Heart left ventricle (tissue), 16 donors: ENCODE results near the gene RAP2C. TPM values are rescaled to one million over a fixed set of nuclear protein-coding genes. Genes with fewer than 3 reads are reported as not detected.

Experiments used
- ATAC-seq, 4 donors: fragments of 200-7000 bp; cut with Tn5 transposase; one replicate each; pipeline ENCODE4 v1.9.1; 2020 to 2022; ENCODE audit warnings: moderate library complexity in 4 of 4, mild to moderate bottlenecking in 3 of 4, moderate number of reproducible peaks in 1 of 4
- DNase-seq, 5 donors: peaks; one replicate each; pipeline ENCODE4 v3.0.0-alpha.2; 2020
- H3K27ac ChIP-seq, 12 donors: fragments of 200-600 bp; sonication (generic) in 4 of 12; one replicate each; pipeline versions ENCODE4 v1.5.0 to v1.8.0; 2016 to 2022; ENCODE audit warnings: mild to moderate bottlenecking in 2 of 12
- H3K27me3 ChIP-seq, 9 donors: fragments of 200-600 bp; sonication (generic) in 2 of 9; one replicate each; pipeline versions ENCODE4 v1.5.1 to v1.8.0; 2016 to 2022; ENCODE audit warnings: mild to moderate bottlenecking in 3 of 9
- H3K36me3 ChIP-seq, 9 donors: fragments of 200-600 bp; sonication (generic) in 2 of 9; one replicate each; pipeline versions ENCODE4 v1.5.0 to v1.8.0; 2018 to 2022; ENCODE audit warnings: mild to moderate bottlenecking in 2 of 9
- H3K4me1 ChIP-seq, 12 donors: fragments of 200-600 bp; sonication (generic) in 4 of 12; one replicate each; pipeline versions ENCODE4 v1.5.0 to v1.8.0; 2016 to 2022; ENCODE audit warnings: mild to moderate bottlenecking in 3 of 12
- H3K4me3 ChIP-seq, 12 donors: fragments of 200-600 bp; sonication (generic) in 4 of 12; one replicate each; pipeline versions ENCODE4 v1.5.0 to v1.8.0; 2017 to 2022; ENCODE audit warnings: mild to moderate bottlenecking in 9 of 12, moderate library complexity in 4 of 12
- H3K9me3 ChIP-seq, 12 donors: fragments of 200-600 bp; sonication (generic) in 4 of 12; one replicate each; pipeline versions ENCODE4 v1.5.0 to v1.8.0; 2016 to 2022; ENCODE audit warnings: mild to moderate bottlenecking in 1 of 12
- POLR2A ChIP-seq, 2 donors: fragments of 450-650 bp; IDR thresholded peaks; one replicate each; pipeline ENCODE4 v1.6.1; 2017; ENCODE audit warnings: antibody characterized with exemption in 2 of 2, mild to moderate bottlenecking in 2 of 2, moderate library complexity in 2 of 2
- WGBS, 4 donors: extraction: QIAGEN DNeasy Blood & Tissue Kit in 2 of 4; methylation state at CpG; one replicate each; pipeline versions ENCODE4 v1.1.5 to v1.1.7; 2013 to 2018; 5-methylcytosine and 5-hydroxymethylcytosine counted together
- intact Hi-C, 10 donors: fragments of 100-400 bp; cut with DNase I; formaldehyde crosslinking; loops; one replicate each; pipeline versions ENCODE4 v1.11.1 to v1.14.2; 2022
- polyA plus RNA-seq, 2 donors: library from polyadenylated mRNA; stranded (reverse); fragments of 200-250 nt; gene quantifications; one replicate each; pipeline ENCODE4 v1.2.3, GENCODE V29; 2013
- total RNA-seq, 9 donors: library from RNA; depleted of rRNA in 2 of 9; stranded (reverse); fragments of >200 nt in 2 of 9; fragmentation: NEBNext Ultra II Directional in 3 of 9; extraction: Animal tissue kit (Norgen Biotek cat#: 25700) in 3 of 9; gene quantifications; one replicate each; pipeline versions ENCODE4 v1.1.0 to v1.2.4, GENCODE V29; 2016 to 2023
- TF ChIP-seq, protein P1 (sequence below), 12 donors: fragments of 200-600 bp; sonication (generic) in 4 of 12; IDR thresholded peaks; one replicate each; pipeline versions ENCODE4 v1.5.0 to v1.8.0; 2018 to 2022; ENCODE audit warnings: antibody characterized with exemption in 12 of 12, mild to moderate bottlenecking in 5 of 12
- donor health status: ischemic (EF 13 %, LVEDD 7.1; RV severe dilation, severe dysfunction).
- donor health status: healthy with polysubstance abuse.
- donor health status: DM: no; HTN: yes; CAD: no.
- donor health status: DM: no; HTN: no; CAD: no.
- donor health status: ischemic (EF 25% LVEDD 6.9; RV normal size, moderate dysfunction).
- donor health status: ischemic (EF 25% LVEDD 5.7; RV mildly dilated, moderate dysfunction).
- donor health status: healthy.
- donor health status: DM: yes; HTN: yes; CAD: no.
- donor health status: ischemic (EF 35%, LVEDD 5.7; RV mildly dilated, moderate dysfunction).
- donor health status: nonischemic (EF 11% LVEDD 7.7; RV severe dilation, severe dysfunction).
- donor health status: DM: yes; HTN: yes; CAD: no.
- donor health status: PGD.
- donor health status: ischemic (EF 29% LVEDD 5.4; RV normal size, mild dysfunction).
- donor health status: nonischemic (EF 23%, LVEDD 6.1; RV moderate dilation, normal function).

RAP2C gene
- total and polyA plus RNA-seq, 11 donors: 8.2 to 23.6 (median 15.8) TPM

DNA sequence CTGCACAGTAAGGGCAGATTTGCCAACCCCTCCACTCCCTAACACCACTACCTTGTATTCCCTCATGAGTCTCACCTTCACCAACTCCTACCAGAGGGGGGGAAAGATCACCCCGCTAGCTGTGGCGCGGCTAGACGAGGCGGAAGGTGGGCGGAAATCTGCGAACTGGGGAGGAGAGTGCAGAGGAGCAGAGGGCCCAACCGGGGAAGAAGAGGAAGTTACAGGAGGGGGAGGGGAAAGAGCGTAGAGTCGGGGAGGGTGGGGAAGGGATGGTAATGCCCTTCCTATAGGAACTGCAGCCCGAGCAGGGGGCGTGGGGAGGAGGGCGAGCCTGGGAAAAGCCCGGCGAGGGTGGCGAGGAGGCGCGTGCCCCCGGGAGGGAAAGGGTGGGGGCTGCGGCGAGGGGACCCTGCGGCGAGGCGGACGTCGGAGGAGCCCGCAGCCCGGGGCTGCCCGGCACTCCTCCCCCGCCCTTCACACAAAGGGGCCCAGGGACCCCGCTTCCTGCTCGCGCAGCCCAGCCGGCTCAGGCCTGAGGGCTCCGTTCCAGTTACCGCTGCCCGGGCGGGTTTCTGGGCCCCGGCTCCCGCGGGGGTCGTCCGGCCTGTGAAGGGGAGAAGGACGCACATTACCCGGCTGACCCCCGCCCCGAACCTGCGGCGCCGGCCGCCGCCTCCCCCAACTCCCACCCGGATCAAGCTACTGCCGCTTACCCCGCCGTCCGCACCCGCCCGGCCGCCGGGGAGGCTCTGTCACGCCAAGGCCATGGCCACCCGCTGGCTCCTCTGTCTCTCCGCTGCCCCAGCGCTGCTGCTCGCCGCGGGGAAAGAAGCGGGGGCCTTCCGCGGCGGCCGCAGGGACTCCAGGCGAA is 1.8 kb downstream of the RAP2C start:
- peak; percentile 57 to 69 (median 67) for DNase-seq
- WGBS, 4 donors: 1 to 33% (median 16%) methylated on average over 40 to 74 of the region's 74 CpGs
- peak overlapping the region; percentile 68 to 98 (median 80) for H3K4me3 ChIP-seq
- intact Hi-C loops: loop anchor here in 6 of 10 donors (2.0 to 10.0 kb wide), 5 partner anchors 45 to 373 kb away; no protein-coding TSS in a partner anchor
- ATAC-seq: peak; percentile 36 to 78 (median 74)
- no peaks in the 10 kb centered on the region for H3K9me3 ChIP-seq
- TF ChIP-seq, protein P1, sequence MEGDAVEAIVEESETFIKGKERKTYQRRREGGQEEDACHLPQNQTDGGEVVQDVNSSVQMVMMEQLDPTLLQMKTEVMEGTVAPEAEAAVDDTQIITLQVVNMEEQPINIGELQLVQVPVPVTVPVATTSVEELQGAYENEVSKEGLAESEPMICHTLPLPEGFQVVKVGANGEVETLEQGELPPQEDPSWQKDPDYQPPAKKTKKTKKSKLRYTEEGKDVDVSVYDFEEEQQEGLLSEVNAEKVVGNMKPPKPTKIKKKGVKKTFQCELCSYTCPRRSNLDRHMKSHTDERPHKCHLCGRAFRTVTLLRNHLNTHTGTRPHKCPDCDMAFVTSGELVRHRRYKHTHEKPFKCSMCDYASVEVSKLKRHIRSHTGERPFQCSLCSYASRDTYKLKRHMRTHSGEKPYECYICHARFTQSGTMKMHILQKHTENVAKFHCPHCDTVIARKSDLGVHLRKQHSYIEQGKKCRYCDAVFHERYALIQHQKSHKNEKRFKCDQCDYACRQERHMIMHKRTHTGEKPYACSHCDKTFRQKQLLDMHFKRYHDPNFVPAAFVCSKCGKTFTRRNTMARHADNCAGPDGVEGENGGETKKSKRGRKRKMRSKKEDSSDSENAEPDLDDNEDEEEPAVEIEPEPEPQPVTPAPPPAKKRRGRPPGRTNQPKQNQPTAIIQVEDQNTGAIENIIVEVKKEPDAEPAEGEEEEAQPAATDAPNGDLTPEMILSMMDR (IDR thresholded peaks at IDR 0.05): no peak
- TF ChIP-seq POLR2A (IDR thresholded peaks at IDR 0.05): no peak
- H3K27me3 ChIP-seq: peaks cover 0 to 13% (median 0%) of the 10 kb centered on the region in 9 donors
- peaks cover 0 to 40% (median 15%) of the 10 kb centered on the region in 12 donors for H3K4me1 ChIP-seq
- H3K27ac ChIP-seq: peak overlapping the region; percentile 88 to 99 (median 96)
- peaks cover 0 to 21% (median 16%) of the 10 kb centered on the region in 9 donors for H3K36me3 ChIP-seq

DNA sequence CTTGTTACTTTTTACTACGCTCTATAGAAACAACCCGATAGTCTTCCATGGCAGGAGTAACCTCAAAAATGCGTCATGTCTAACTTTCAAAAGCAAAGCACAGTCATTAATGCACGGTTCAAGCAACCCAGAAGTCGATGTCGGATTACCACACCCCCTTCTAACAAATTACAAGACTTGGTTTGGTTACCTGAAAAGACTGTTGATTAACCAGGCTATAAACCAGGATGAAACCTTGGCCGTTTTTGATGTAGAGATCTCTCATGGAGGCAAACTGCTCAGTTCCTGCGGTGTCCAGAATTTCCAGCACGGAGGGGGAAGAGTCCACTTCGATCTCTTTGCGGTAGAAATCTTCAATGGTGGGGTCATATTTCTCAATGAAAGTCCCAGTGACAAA is 2.4 kb downstream of the RAP2C start:
- ATAC-seq (no peak), DNase-seq (no peak)
- intact Hi-C loops: loop anchor here in 6 of 10 donors (5.0 to 10.0 kb wide), 4 partner anchors 45 to 372 kb away; no protein-coding TSS in a partner anchor
- Histone ChIP-seq H3K9me3 (no peaks in the 10 kb centered on the region), H3K27ac (peak overlapping the region; percentile 88 to 99 (median 96)), H3K27me3 (peaks cover 0 to 12% (median 0%) of the 10 kb centered on the region in 9 donors), H3K4me3 (peak overlapping the region; percentile 68 to 98 (median 80)), H3K4me1 (peaks cover 0 to 45% (median 18%) of the 10 kb centered on the region in 12 donors), H3K36me3 (peaks cover 0 to 27% (median 19%) of the 10 kb centered on the region in 9 donors)
- 1 to 30% (median 15%) methylated on average over 11 of the region's 11 CpGs for WGBS, 4 donors
- TF ChIP-seq, protein P1 (IDR thresholded peaks at IDR 0.05): no peak
- no peak for TF ChIP-seq POLR2A (IDR thresholded peaks at IDR 0.05)

DNA sequence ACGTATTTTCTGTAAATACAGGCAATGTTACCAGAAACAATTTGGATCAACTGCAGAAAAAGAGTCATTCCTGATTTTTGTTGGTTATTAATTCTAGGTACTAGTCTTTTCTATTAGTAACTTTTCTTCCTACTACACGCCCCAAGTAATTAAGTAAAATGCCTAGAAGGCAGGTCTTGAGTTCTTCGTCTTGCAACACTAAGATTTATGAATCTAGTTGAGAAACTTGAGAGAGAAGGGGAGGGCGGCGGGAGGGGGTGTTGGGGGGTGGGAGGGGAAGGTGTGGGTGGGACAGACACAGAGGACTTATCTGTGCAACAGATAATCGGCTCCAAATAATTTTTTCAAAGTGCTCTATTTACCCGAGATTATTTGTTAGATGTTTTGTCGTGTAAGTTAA is 3.0 kb downstream of the RAP2C start:
- H3K9me3 ChIP-seq: no peaks in the 10 kb centered on the region
- H3K27ac ChIP-seq: peak overlapping the region in 9 of 12 donors; percentile 88 to 98 (median 96)
- H3K36me3 ChIP-seq: peaks cover 0 to 30% (median 21%) of the 10 kb centered on the region in 9 donors
- intact Hi-C loops: loop anchor here in 6 of 10 donors (5.0 to 10.0 kb wide), 4 partner anchors 44 to 371 kb away; no protein-coding TSS in a partner anchor
- ATAC-seq: no peak
- H3K4me1 ChIP-seq: peaks cover 0 to 50% (median 19%) of the 10 kb centered on the region in 12 donors
- peak overlapping the region in 10 of 12 donors; percentile 72 to 98 (median 85) for H3K4me3 ChIP-seq
- DNase-seq: no peak
- TF ChIP-seq, protein P1 (IDR thresholded peaks at IDR 0.05): no peak
- TF ChIP-seq POLR2A (IDR thresholded peaks at IDR 0.05): no peak
- WGBS, 4 donors: 3 to 37% (median 14%) methylated on average over 8 of the region's 8 CpGs
- H3K27me3 ChIP-seq: peaks cover 0 to 7% (median 0%) of the 10 kb centered on the region in 9 donors

DNA sequence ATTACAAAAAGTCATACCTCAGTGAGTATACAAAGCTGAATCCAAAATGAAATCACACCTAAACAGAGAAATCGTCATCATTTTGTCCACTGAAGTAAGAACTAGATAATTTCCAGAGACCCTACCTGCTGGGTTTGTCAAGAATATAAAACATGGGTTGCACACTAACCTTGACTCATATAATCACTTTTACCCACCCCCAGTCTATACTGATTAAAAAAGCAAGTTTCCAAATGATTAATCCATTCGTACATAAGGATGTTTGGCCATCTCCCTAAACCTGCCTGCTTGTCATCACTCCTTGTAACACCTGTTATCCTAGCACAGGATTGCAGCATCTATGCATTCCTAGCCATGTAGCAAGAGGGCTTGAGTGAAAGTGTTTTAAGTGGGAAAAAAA is 4.7 kb downstream of the RAP2C start:
- DNase-seq: no peak

More for the DNA sequence above, 4.7 kb downstream of the RAP2C start:
- peak overlapping the region in 4 of 12 donors; percentile 0 to 88 (median 8) for H3K4me3 ChIP-seq
- H3K9me3 ChIP-seq: no peaks in the 10 kb centered on the region
- no peak for ATAC-seq
- H3K36me3 ChIP-seq: peaks cover 0 to 35% (median 21%) of the 10 kb centered on the region in 9 donors
- H3K4me1 ChIP-seq: peaks cover 0 to 57% (median 24%) of the 10 kb centered on the region in 12 donors
- intact Hi-C loops: loop anchor here in 3 of 10 donors (10.0 kb wide), 2 partner anchors 120 to 370 kb away; no protein-coding TSS in a partner anchor
- no peak overlapping the region for H3K27ac ChIP-seq
- WGBS, 4 donors: 46 to 62% (median 51%) methylated on average over 2 of the region's 2 CpGs
- TF ChIP-seq, protein P1 (IDR thresholded peaks at IDR 0.05): no peak
- TF ChIP-seq POLR2A (IDR thresholded peaks at IDR 0.05): no peak
- H3K27me3 ChIP-seq: peaks cover 0 to 6% (median 0%) of the 10 kb centered on the region in 9 donors
